Measurements from ENCODE around the gene SLC18A3. TPM values are rescaled to one million over a fixed set of nuclear protein-coding genes. Genes with fewer than 3 reads are reported as not detected.

Gene SLC18A3
- total RNA-seq, 1 donor from 2014 or later, result 1.6 TPM

DNA sequence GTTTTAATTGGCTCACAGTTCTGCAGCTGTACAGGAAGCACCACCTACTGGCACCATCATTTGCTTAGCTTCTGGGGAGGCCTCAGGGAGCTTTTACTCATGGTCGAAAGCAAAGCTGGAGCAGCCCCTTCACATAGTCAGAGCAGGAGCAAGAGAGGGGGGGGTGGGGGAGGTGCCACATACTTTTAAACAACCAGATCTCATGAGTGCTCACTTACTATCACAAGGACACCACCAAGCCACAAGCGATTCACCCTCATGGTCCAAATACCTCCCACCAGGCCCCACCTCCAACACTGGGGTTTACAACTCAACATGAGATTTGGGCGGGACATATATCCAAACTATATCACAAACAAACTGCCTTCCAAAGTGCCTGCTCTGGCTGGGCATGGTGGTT, 31.7 kb upstream of the SLC18A3 start:
- peaks cover 8% of the 10 kb centered on the region for H3K4me1 Mint-ChIP-seq (ENCODE audit: unreplicated experiment)
- TF ChIP-seq, protein P1, sequence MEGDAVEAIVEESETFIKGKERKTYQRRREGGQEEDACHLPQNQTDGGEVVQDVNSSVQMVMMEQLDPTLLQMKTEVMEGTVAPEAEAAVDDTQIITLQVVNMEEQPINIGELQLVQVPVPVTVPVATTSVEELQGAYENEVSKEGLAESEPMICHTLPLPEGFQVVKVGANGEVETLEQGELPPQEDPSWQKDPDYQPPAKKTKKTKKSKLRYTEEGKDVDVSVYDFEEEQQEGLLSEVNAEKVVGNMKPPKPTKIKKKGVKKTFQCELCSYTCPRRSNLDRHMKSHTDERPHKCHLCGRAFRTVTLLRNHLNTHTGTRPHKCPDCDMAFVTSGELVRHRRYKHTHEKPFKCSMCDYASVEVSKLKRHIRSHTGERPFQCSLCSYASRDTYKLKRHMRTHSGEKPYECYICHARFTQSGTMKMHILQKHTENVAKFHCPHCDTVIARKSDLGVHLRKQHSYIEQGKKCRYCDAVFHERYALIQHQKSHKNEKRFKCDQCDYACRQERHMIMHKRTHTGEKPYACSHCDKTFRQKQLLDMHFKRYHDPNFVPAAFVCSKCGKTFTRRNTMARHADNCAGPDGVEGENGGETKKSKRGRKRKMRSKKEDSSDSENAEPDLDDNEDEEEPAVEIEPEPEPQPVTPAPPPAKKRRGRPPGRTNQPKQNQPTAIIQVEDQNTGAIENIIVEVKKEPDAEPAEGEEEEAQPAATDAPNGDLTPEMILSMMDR (conservative IDR thresholded peaks at IDR 0.05), result no peak
- H3K4me3 Mint-ChIP-seq, result no peak overlapping the region
- H3K36me3 Mint-ChIP-seq, result no peaks in the 10 kb centered on the region
- H3K27ac Mint-ChIP-seq, result no peak overlapping the region
- peaks cover 3% of the 10 kb centered on the region for H3K27me3 Mint-ChIP-seq
- peaks cover 8% of the 10 kb centered on the region for H3K9me3 Mint-ChIP-seq
- DNase-seq (ENCODE audit: extremely low spot score, unreplicated experiment), result no peak

DNA sequence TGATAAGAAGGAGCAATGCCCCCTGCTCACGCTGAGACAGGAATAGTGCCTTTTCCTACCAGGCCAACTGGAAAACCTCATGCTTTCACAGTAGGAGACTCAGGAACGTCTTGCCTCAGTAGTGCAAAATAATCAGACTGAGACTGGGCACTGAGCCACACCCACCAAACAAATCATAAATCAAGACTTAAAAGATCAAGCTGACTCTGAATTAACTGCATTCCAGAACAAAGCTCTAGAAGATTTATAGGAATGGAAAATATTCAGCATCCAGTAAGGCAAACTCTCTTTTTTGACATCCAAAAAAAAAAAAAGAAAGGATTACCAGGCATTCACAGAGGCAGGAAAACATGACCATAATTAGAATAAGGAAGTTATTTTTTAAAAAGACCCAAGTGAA, 30.5 kb upstream of the SLC18A3 start:
- Mint-ChIP-seq H3K27ac (peak overlapping the region; percentile 48), H3K9me3 (peaks cover 8% of the 10 kb centered on the region)
- DNase-seq (ENCODE audit: extremely low spot score, unreplicated experiment), result no peak

DNA sequence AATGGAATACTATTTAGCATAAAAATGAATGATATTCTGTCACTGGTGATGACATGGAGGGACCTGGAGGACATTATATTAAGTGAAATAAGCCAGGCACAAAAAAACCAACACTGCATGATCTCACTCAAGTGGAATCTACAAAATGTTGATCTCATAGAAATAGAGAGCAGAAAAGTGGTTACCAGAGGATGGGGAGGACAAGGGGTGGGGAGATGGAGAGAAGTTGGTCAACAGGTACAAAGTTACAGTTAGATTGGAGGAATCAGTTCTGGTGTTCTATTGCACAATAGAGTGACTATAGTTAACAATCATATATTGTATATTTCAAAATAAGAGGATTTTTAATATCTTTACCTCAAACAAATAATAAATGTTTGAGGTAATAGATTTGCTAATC, 24.7 kb upstream of the SLC18A3 start:
- H3K4me3 Mint-ChIP-seq, result no peak overlapping the region
- TF ChIP-seq, protein P1 (conservative IDR thresholded peaks at IDR 0.05), result no peak

More for the DNA sequence above, 30.5 kb upstream of the SLC18A3 start:
- TF ChIP-seq, protein P1 (conservative IDR thresholded peaks at IDR 0.05), result no peak
- Mint-ChIP-seq H3K4me3 (no peak overlapping the region), H3K4me1 (ENCODE audit: unreplicated experiment) (peaks cover 8% of the 10 kb centered on the region), H3K36me3 (no peaks in the 10 kb centered on the region), H3K27me3 (peaks cover 8% of the 10 kb centered on the region)

DNA sequence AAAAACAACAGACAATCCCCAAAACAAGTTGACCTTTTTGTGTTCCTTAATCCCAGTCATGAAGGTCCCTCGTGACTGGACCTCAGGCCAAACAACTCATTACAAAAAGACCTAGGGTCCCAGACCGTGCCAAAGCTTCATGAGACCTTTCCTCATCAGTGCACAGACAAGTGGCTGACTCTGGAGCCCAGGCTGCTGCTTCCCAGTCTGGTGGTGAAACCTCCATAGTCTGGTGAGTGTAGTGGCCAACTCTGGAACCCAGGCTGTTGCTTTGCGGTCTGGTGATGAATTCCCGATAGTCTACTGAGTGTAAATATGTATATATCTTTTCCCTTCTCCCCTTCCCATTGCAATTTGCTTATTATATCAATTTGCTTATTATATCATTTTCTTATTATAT, 22.1 kb upstream of the SLC18A3 start:
- H3K9me3 Mint-ChIP-seq, result no peaks in the 10 kb centered on the region
- peaks cover 19% of the 10 kb centered on the region for H3K27me3 Mint-ChIP-seq
- no peaks in the 10 kb centered on the region for H3K4me1 Mint-ChIP-seq (ENCODE audit: unreplicated experiment)
- no peaks in the 10 kb centered on the region for H3K36me3 Mint-ChIP-seq
- no peak overlapping the region for H3K27ac Mint-ChIP-seq
- DNase-seq (ENCODE audit: extremely low spot score, unreplicated experiment), result no peak
- TF ChIP-seq, protein P1 (conservative IDR thresholded peaks at IDR 0.05), result no peak
- H3K4me3 Mint-ChIP-seq, result no peak overlapping the region

More for the DNA sequence above, 24.7 kb upstream of the SLC18A3 start:
- Mint-ChIP-seq H3K27ac (no peak overlapping the region), H3K27me3 (peaks cover 14% of the 10 kb centered on the region), H3K4me1 (ENCODE audit: unreplicated experiment) (no peaks in the 10 kb centered on the region), H3K9me3 (no peaks in the 10 kb centered on the region), H3K36me3 (no peaks in the 10 kb centered on the region)
- DNase-seq (ENCODE audit: extremely low spot score, unreplicated experiment), result no peak

DNA sequence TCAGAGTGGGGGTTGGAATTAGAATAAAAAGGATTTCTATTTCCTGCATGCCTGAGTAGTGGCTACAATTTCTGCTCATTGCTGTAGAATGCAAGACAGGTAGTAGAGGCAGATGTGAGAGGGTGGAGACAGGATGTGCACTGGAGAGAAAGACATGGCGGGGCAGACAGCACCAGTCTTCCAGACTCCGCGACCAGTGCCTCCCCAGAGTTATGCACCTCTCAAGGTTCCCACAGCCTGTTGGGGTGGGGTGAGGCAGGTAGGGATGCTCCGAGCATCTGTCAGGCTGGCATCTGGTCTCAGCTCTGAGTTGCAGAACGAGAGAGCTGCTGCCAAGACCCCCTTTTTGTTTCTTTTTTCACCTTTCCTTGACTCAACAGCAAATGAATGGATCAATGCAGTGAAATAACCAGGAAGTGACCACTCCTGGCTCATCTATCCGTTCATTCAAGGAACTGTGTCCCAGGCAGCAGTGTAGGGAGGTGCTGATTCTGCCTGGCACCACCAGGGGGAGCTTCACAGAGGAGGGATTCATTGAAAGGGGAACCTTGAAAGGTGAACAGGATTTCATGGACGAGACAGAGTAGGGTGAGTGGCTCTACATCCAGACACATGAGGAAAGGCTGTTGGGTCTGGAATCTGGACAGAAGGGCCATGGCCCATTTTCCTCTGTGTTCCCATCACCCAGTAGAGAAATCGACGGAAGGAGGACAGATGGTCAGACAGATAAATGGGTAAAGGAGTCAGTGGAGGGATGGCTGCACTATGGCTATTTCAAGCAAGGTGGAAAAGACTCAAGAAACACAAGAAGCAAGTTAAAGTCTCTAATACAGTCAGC, 17.2 kb upstream of the SLC18A3 start:
- TF ChIP-seq, protein P1 (conservative IDR thresholded peaks at IDR 0.05), result peak; percentile 94
- peaks cover 26% of the 10 kb centered on the region for H3K27me3 Mint-ChIP-seq
- H3K9me3 Mint-ChIP-seq, result no peaks in the 10 kb centered on the region
- no peaks in the 10 kb centered on the region for H3K36me3 Mint-ChIP-seq
- no peak for DNase-seq (ENCODE audit: extremely low spot score, unreplicated experiment)
- no peak overlapping the region for H3K27ac Mint-ChIP-seq
- peaks cover 6% of the 10 kb centered on the region for H3K4me1 Mint-ChIP-seq (ENCODE audit: unreplicated experiment)
- no peak overlapping the region for H3K4me3 Mint-ChIP-seq
